KG1 (cell line): ENCODE data around the gene NPIPB13.
"Not testable (repeated sequence)": the region's sequence is repeated elsewhere in the genome, so short reads cannot be mapped to it uniquely, and the experiment has no call there.

Experiments used
- DNase-seq: peaks from one replicate; lab custom pipeline; 2025; lab: John Stamatoyannopoulos, UW

NPIPB13 gene

GRCh38 chr16:30248379-30248778, at the start of gene NPIPB13:
Gene NPIPB13, minus strand, starts transcription at chr16:30248479. Its CDS starts 2,906 bp downstream, at chr16:30245573.
- DNase-seq = not testable (repeated sequence)

- DNase-seq = not testable (repeated sequence)
Measured at GRCh38 chr16:30282357-30282756, 34.1 kb upstream of the NPIPB13 start.

DNA sequence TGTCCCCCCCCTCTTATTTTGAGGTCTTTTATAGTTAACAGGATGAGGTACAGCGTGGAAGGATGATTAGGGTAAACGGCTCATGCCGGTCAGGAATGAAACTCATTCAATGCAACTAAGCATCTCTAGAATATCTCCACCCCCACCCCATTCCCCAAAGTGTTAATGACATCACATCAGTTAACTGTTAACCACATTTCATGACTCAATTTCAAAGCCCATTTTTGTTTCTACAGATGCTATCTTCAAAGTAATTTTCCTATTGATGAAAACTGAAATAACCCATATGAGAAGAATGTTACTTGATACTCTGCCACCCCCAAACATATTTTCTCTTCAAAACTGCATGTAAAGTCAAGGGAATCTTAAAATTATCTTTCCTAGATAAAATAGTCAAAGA, 30.2 kb upstream of the NPIPB13 start:
- DNase-seq = not testable (repeated sequence)

GRCh38 chr16:30217082-30217481, 31.2 kb downstream of the NPIPB13 start:
- not testable (repeated sequence) for DNase-seq

DNA sequence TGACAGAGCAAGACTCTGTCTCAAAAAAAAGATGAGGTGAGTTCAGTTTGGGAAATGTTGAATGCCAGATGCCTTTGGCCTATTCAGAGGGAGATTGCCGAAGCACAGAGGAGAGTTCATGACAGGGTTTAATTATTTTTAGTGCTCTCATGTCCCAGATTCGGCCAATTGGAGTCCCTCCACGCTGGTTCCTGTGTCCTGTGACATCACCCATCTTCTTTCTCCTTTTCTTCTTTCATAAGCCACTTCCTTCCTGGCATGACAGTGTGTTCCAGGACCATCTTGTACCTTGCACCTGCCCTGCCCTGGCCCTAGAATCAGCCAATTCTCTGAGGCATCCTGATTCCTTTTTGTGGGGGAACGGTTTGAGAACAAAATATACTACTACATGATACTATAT, 36.9 kb downstream of the NPIPB13 start:
- DNase-seq = not testable (repeated sequence)

DNA sequence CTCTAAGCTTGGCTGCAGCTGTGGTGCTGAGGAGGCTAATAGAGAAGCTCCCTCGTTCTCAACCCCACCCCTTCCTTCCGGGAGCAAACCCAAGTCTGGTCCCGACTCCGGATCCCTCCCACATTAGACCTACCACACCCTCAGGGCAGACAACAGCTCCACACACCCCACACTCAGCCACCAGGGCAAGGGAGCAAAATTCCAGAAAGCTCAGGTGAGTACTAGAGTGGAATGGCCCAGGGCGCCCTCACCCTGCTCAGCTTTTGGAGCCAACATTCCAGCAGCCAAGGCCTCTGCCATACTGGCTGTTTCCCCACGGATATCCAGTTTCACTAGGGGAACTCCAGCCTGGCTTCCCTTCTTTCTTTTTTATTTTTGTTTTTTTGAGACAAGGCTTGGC, 39.2 kb downstream of the NPIPB13 start:
- not testable (repeated sequence) for DNase-seq

DNA sequence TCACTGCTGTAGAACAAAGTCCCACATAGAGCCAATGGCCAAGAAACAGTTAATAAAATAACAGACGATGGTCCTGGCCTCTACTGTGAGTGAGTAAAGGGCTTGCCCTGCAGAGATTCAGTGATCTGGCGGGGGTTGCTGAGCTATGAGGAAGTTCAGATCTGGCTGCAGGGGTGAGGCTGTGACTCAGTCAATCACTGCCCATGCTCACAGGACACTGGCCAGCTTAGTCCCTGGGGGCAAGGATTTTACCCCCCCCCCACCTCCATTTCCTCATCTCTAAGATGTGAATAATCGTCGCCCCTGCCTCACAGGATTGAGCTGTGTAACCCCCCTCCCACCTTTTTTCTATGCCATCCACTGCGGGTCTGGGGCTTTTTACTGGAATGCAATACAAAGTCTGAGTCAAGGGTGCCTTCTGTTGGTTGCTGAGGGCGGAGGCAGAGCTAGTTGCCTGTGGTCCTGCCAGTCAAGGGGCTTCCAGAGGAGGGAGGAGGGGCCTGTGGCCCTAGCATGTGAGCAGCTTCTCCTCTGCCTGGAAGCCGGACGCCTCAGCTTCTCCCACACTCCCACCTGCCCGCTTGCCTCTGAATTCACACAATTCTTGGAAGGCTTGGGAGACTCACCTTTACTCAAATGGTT, 41.1 kb downstream of the NPIPB13 start:
- not testable (repeated sequence) for DNase-seq

GRCh38 chr16:30206252-30206651, 42.0 kb downstream of the NPIPB13 start:
- not testable (repeated sequence) for DNase-seq

GRCh38 chr16:30205541-30206236, 42.6 kb downstream of the NPIPB13 start:
- not testable (repeated sequence) for DNase-seq

DNA sequence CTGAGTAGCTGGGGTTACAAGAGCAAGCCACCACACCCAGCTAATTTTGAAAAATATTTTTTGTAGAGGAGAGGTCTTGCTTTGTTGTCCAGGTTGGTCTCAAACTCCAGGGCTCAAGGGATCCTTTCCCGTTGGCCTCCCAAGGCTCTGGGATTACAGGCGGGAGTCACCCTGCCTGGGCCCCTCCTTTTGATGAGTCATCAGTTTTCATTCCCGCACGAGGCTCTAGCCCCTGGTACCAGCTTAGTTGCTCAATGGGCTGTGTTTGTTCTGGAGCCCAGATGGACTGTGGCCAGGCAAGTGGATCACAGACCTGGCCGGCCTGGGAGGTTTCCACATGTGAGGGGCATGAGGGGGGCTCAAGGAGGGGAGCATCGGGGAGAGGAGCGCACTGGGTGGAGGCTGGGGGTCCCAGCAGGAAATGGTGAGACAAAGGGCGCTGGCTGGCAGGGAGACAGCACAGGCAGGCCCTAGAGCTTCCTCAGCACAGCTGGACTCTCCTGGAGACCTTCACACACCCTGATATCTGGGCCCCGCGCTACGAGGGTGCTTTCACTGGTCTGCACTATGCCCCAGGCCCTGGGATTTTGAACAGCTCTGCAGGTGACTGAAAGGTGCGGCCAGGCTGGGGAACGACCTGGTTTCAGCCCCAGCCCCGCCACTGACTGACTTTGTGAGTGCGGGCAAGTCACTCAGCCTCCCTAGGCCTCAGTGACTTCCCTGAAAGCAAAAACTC, 48.5 kb downstream of the NPIPB13 start:
- not testable (repeated sequence) for DNase-seq

DNA sequence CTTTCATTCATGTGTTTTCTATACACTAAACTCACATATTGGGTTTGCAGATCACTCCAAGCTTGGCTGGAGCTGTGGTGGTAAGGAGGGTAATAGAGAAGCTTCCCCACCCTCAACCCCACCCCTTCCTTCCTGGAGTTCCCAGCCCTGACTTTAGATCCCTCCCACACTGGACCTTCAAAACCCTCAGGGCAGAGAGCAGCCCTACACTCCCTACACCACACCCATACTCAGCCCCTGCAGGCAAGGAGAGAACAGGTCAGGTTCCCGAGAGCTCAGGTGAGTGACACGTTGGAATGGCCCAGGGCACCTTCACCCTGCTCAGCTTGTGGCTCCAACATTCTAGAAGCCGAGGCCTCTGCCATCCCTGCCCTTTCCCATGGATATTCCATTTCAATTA, 49.2 kb downstream of the NPIPB13 start, which contains the start of gene SULT1A3:
Gene SULT1A3 (plus strand): TSS at position 207 of the 400 bp plus-strand sequence. CDS start 1,474 bp downstream, outside the sequence.
- not testable (repeated sequence) for DNase-seq
